Kidney epithelial cell (primary cell): ENCODE data around the gene PHLDB1. TPM values are rescaled to one million over a fixed set of nuclear protein-coding genes. Genes with fewer than 3 reads are reported as not detected.
A peak's percentile ranks its signal among the peaks of the same experiment; 100 is the strongest.

Source experiments
- DNase-seq: peaks from one replicate; pipeline ENCODE4 v3.0.0-alpha.2; 2010; ENCODE audit warnings: low read depth
- H3K27me3 ChIP-seq: 2 replicates; pipeline ENCODE4 v1.6.0; 2011; ENCODE audit warnings: low read length; ENCODE audit not compliant: control insufficient read depth, insufficient read depth
- H3K36me3 ChIP-seq: 2 replicates; pipeline ENCODE4 v1.5.1; 2011; ENCODE audit warnings: low read length; ENCODE audit not compliant: control insufficient read depth, insufficient read depth
- H3K4me3 ChIP-seq: 2 replicates; pipeline ENCODE4 v1.5.1; 2011; ENCODE audit warnings: low read depth, mild to moderate bottlenecking, control low read depth, low read length
- CTCF ChIP-seq: IDR thresholded peaks from 2 replicates; pipeline ENCODE4 v1.5.1; 2011; ENCODE audit warnings: mild to moderate bottlenecking, moderate library complexity, low read length, control low read depth, inconsistent platforms; ENCODE audit not compliant: insufficient read depth, poor library complexity, severe bottlenecking
- total RNA-seq: library from RNA; depleted of rRNA; stranded (reverse); fragments of >200 nt; gene quantifications from 2 replicates; pipeline ENCODE4 v1.2.3, GENCODE V29; 2015

Gene PHLDB1
- total RNA-seq, 1 donor from 2014 or later = 107 TPM

GRCh38 chr11:118638726-118639125 is 31.3 kb downstream of the PHLDB1 start:
- no peak overlapping the region for H3K4me3 ChIP-seq
- DNase-seq = no peak
- H3K36me3 ChIP-seq = peaks cover 5% of the 10 kb centered on the region
- TF ChIP-seq CTCF = no peak
- no peaks in the 10 kb centered on the region for H3K27me3 ChIP-seq

GRCh38 chr11:118639899-118640298 is 32.5 kb downstream of the PHLDB1 start:
- H3K27me3 ChIP-seq = no peaks in the 10 kb centered on the region
- peaks cover 8% of the 10 kb centered on the region for H3K36me3 ChIP-seq
- H3K4me3 ChIP-seq = no peak overlapping the region
- no peak for TF ChIP-seq CTCF
- no peak for DNase-seq

GRCh38 chr11:118640332-118641154 is 33.1 kb downstream of the PHLDB1 start:
- no peak for DNase-seq
- peaks cover 9% of the 10 kb centered on the region for H3K36me3 ChIP-seq

GRCh38 chr11:118641397-118642019 is 34.1 kb downstream of the PHLDB1 start:
- Histone ChIP-seq H3K36me3 (peaks cover 11% of the 10 kb centered on the region), H3K27me3 (no peaks in the 10 kb centered on the region), H3K4me3 (no peak overlapping the region)
- no peak for TF ChIP-seq CTCF
- DNase-seq = no peak

More at GRCh38 chr11:118640332-118641154, 33.1 kb downstream of the PHLDB1 start:
- TF ChIP-seq CTCF = peak; percentile 24
- Histone ChIP-seq H3K4me3 (no peak overlapping the region), H3K27me3 (no peaks in the 10 kb centered on the region)

GRCh38 chr11:118643142-118643994 is 36.0 kb downstream of the PHLDB1 start:
- H3K36me3 ChIP-seq = peaks cover 12% of the 10 kb centered on the region
- no peak for DNase-seq

More at GRCh38 chr11:118643142-118643994, 36.0 kb downstream of the PHLDB1 start:
- no peak for TF ChIP-seq CTCF
- no peaks in the 10 kb centered on the region for H3K27me3 ChIP-seq
- no peak overlapping the region for H3K4me3 ChIP-seq
